Activated CD4-positive, alpha-beta memory T cell treated with anti-CD3 and anti-CD28 coated beads for 36 hours (primary cell): ENCODE measurements around the gene CDHR2. TPM values are rescaled to one million over a fixed set of nuclear protein-coding genes. Genes with fewer than 3 reads are reported as not detected.
"Not testable (repeated sequence)": the region's sequence is repeated elsewhere in the genome, so short reads cannot be mapped to it uniquely, and the experiment has no call there.

ENCODE experiments used
- CTCF ChIA-PET: fragments of 350-600 bp; sonication (Branson Sonifier 250); formaldehyde crosslinking; loops from one replicate; lab custom pipeline; 2021; ENCODE audit warnings: antibody characterized with exemption, inconsistent platforms; lab: Charles Lee
- POLR2A ChIA-PET: fragments of 350-600 bp; sonication (Branson Sonifier 250); formaldehyde crosslinking; loops from one replicate; lab custom pipeline; 2021; ENCODE audit warnings: antibody characterized with exemption; lab: Charles Lee
- DNase-seq: peaks from one replicate; pipeline ENCODE4 v3.0.0-alpha.2; 2020
- H3K27ac Mint-ChIP-seq: one replicate; pipeline ENCODE4 v1.8.0; 2021; ENCODE audit warnings: mixed read lengths
- H3K27me3 Mint-ChIP-seq: one replicate; pipeline ENCODE4 v1.8.0; 2021; ENCODE audit warnings: mixed read lengths
- H3K36me3 Mint-ChIP-seq: one replicate; pipeline ENCODE4 v1.8.0; 2021; ENCODE audit warnings: mixed read lengths
- H3K4me1 Mint-ChIP-seq: one replicate; pipeline ENCODE4 v1.8.0; 2021; ENCODE audit warnings: low read depth, mixed read lengths
- H3K4me3 Mint-ChIP-seq: one replicate; pipeline ENCODE4 v1.8.0; 2021; ENCODE audit warnings: mild to moderate bottlenecking, mixed read lengths
- H3K9me3 Mint-ChIP-seq: one replicate; pipeline ENCODE4 v1.8.0; 2021; ENCODE audit warnings: mixed read lengths
- intact Hi-C: fragments of 100-400 bp; cut with micrococcal nuclease; formaldehyde crosslinking; loops from one replicate; pipeline ENCODE4 v1.15.1; 2023
- total RNA-seq, 2 experiments: library from RNA; stranded (reverse); gene quantifications; one replicate each; pipeline ENCODE4 v1.2.3, GENCODE V29; 2021

The CDHR2 gene
- total RNA-seq, 2 experiments from 2014 or later = 0.36 to 0.38 TPM

- no peaks in the 10 kb centered on the region for H3K36me3 Mint-ChIP-seq
- H3K4me3 Mint-ChIP-seq = no peak overlapping the region
- intact Hi-C loops = no loop called here
- H3K4me1 Mint-ChIP-seq = no peaks in the 10 kb centered on the region
- no peak for DNase-seq
- ChIA-PET CTCF (interaction anchor here (1.2 to 2.1 kb wide), 2 partner anchors 19 to 40 kb away, joined by 4 to 6 read pairs; partner anchors contain the start of gene RNF44), POLR2A (no interaction called here)
- H3K9me3 Mint-ChIP-seq = no peaks in the 10 kb centered on the region
- H3K27me3 Mint-ChIP-seq = no peaks in the 10 kb centered on the region
- no peak overlapping the region for H3K27ac Mint-ChIP-seq
Observed at GRCh38 chr5:176577312-176578176, 28.4 kb downstream of the CDHR2 start.

GRCh38 chr5:176578391-176578808 is 29.3 kb downstream of the CDHR2 start:
- no peaks in the 10 kb centered on the region for H3K36me3 Mint-ChIP-seq
- no peaks in the 10 kb centered on the region for H3K27me3 Mint-ChIP-seq
- H3K9me3 Mint-ChIP-seq = no peaks in the 10 kb centered on the region
- H3K4me1 Mint-ChIP-seq = no peaks in the 10 kb centered on the region
- intact Hi-C loops = no loop called here
- peak; percentile 65 for DNase-seq
- H3K27ac Mint-ChIP-seq = no peak overlapping the region
- ChIA-PET POLR2A (no interaction called here), CTCF (interaction anchor here (1.2 to 2.2 kb wide), 3 partner anchors 18 to 162 kb away, joined by 4 to 12 read pairs (median 6); partner anchors contain the start of genes CLTB and RNF44)
- no peak overlapping the region for H3K4me3 Mint-ChIP-seq

GRCh38 chr5:176579323-176579722 is 30.2 kb downstream of the CDHR2 start:
- no peak overlapping the region for H3K27ac Mint-ChIP-seq
- ChIA-PET POLR2A (no interaction called here), CTCF (interaction anchor here (1.0 to 2.2 kb wide), 4 partner anchors 9 to 163 kb away, joined by 3 to 12 read pairs (median 4); partner anchors contain the start of genes CLTB and RNF44)
- no peaks in the 10 kb centered on the region for H3K4me1 Mint-ChIP-seq
- intact Hi-C loops = no loop called here
- H3K9me3 Mint-ChIP-seq = peaks cover 5% of the 10 kb centered on the region
- no peak for DNase-seq
- no peaks in the 10 kb centered on the region for H3K27me3 Mint-ChIP-seq
- no peaks in the 10 kb centered on the region for H3K36me3 Mint-ChIP-seq
- H3K4me3 Mint-ChIP-seq = no peak overlapping the region

- ChIA-PET POLR2A (no interaction called here), CTCF (interaction anchor here (1.4 kb wide), 1 partner anchor 9 kb away, joined by 3 read pairs; no protein-coding TSS in a partner anchor)
- Mint-ChIP-seq H3K27ac (no peak overlapping the region), H3K36me3 (no peaks in the 10 kb centered on the region), H3K27me3 (no peaks in the 10 kb centered on the region), H3K9me3 (peaks cover 16% of the 10 kb centered on the region), H3K4me1 (no peaks in the 10 kb centered on the region), H3K4me3 (no peak overlapping the region)
- no peak for DNase-seq
- intact Hi-C loops = no loop called here
Observed at GRCh38 chr5:176581361-176581760, 32.2 kb downstream of the CDHR2 start.

- no peak overlapping the region for H3K27ac Mint-ChIP-seq
- H3K4me3 Mint-ChIP-seq = no peak overlapping the region
- no peak for DNase-seq
- peaks cover 16% of the 10 kb centered on the region for H3K9me3 Mint-ChIP-seq
- intact Hi-C loops = no loop called here
- ChIA-PET CTCF (no interaction called here), POLR2A (no interaction called here)
- no peaks in the 10 kb centered on the region for H3K27me3 Mint-ChIP-seq
- H3K4me1 Mint-ChIP-seq = no peaks in the 10 kb centered on the region
- no peaks in the 10 kb centered on the region for H3K36me3 Mint-ChIP-seq
Observed at GRCh38 chr5:176583076-176583475, 33.9 kb downstream of the CDHR2 start.

- no peak overlapping the region for H3K4me3 Mint-ChIP-seq
- no peaks in the 10 kb centered on the region for H3K4me1 Mint-ChIP-seq
- DNase-seq = no peak
- H3K27ac Mint-ChIP-seq = no peak overlapping the region
- no peaks in the 10 kb centered on the region for H3K36me3 Mint-ChIP-seq
- intact Hi-C loops = no loop called here
- ChIA-PET POLR2A (no interaction called here), CTCF (interaction anchor here (0.6 to 1.3 kb wide), 2 partner anchors 14 to 17 kb away, joined by 3 to 4 read pairs; no protein-coding TSS in a partner anchor)
- peaks cover 16% of the 10 kb centered on the region for H3K9me3 Mint-ChIP-seq
- H3K27me3 Mint-ChIP-seq = no peaks in the 10 kb centered on the region
Observed at GRCh38 chr5:176587398-176587797, 38.3 kb downstream of the CDHR2 start.

- Mint-ChIP-seq H3K4me1 (no peaks in the 10 kb centered on the region), H3K27me3 (no peaks in the 10 kb centered on the region), H3K4me3 (no peak overlapping the region), H3K9me3 (peaks cover 16% of the 10 kb centered on the region), H3K27ac (no peak overlapping the region), H3K36me3 (no peaks in the 10 kb centered on the region)
- intact Hi-C loops = no loop called here
- ChIA-PET CTCF (interaction anchor here (0.7 kb wide), 1 partner anchor 8 kb away, joined by 4 read pairs; no protein-coding TSS in a partner anchor), POLR2A (no interaction called here)
- DNase-seq = no peak
Observed at GRCh38 chr5:176588297-176588696, 39.2 kb downstream of the CDHR2 start.

- no peak for DNase-seq
- intact Hi-C loops = no loop called here
- Mint-ChIP-seq H3K27me3 (no peaks in the 10 kb centered on the region), H3K4me1 (no peaks in the 10 kb centered on the region), H3K4me3 (no peak overlapping the region), H3K9me3 (peaks cover 13% of the 10 kb centered on the region), H3K27ac (no peak overlapping the region), H3K36me3 (no peaks in the 10 kb centered on the region)
- ChIA-PET POLR2A (no interaction called here), CTCF (no interaction called here)
Observed at GRCh38 chr5:176589039-176589769, 40.1 kb downstream of the CDHR2 start.

GRCh38 chr5:176590035-176590717 is 41.0 kb downstream of the CDHR2 start:
- Mint-ChIP-seq H3K27me3 (no peaks in the 10 kb centered on the region), H3K4me3 (no peak overlapping the region), H3K9me3 (peaks cover 7% of the 10 kb centered on the region), H3K4me1 (no peaks in the 10 kb centered on the region), H3K36me3 (no peaks in the 10 kb centered on the region), H3K27ac (no peak overlapping the region)
- POLR2A ChIA-PET = no interaction called here
- no peak for DNase-seq
- intact Hi-C loops = no loop called here
- CTCF ChIA-PET = no interaction called here

- CTCF ChIA-PET, H3K36me3 Mint-ChIP-seq, H3K9me3 Mint-ChIP-seq, H3K4me3 Mint-ChIP-seq, H3K27me3 Mint-ChIP-seq, DNase-seq, POLR2A ChIA-PET, intact Hi-C loops, H3K27ac Mint-ChIP-seq, H3K4me1 Mint-ChIP-seq: not testable (repeated sequence)
Observed at GRCh38 chr5:176591667-176592066, 42.5 kb downstream of the CDHR2 start.

- H3K4me3 Mint-ChIP-seq = no peak overlapping the region
- H3K9me3 Mint-ChIP-seq = no peaks in the 10 kb centered on the region
- POLR2A ChIA-PET = no interaction called here
- DNase-seq = no peak
- intact Hi-C loops = no loop called here
- CTCF ChIA-PET = no interaction called here
- H3K27me3 Mint-ChIP-seq = no peaks in the 10 kb centered on the region
- no peak overlapping the region for H3K27ac Mint-ChIP-seq
- H3K4me1 Mint-ChIP-seq = peaks cover 7% of the 10 kb centered on the region
- no peaks in the 10 kb centered on the region for H3K36me3 Mint-ChIP-seq
Observed at GRCh38 chr5:176592573-176592972, 43.4 kb downstream of the CDHR2 start.
